Effector memory CD4-positive, alpha-beta T cell (primary cell): ENCODE results near the gene SLC35G2.

ENCODE experiments used
- DNase-seq, 3 donors: peaks; one replicate each; pipeline ENCODE4 v3.0.0-alpha.2; 2020
- H3K27ac ChIP-seq: 2 replicates; pipeline ENCODE4 v1.7.0; 2013; ENCODE audit warnings: mild to moderate bottlenecking, low read length, moderate library complexity; ENCODE audit not compliant: insufficient read depth, poor library complexity, severe bottlenecking
- H3K27me3 ChIP-seq: replicated peaks from 2 replicates; pipeline ENCODE4 v1.7.0; 2013; ENCODE audit warnings: mild to moderate bottlenecking, low read length; ENCODE audit not compliant: insufficient read depth, control insufficient read depth, poor library complexity, severe bottlenecking
- H3K36me3 ChIP-seq: 2 replicates; pipeline ENCODE4 v1.7.0; 2013; ENCODE audit warnings: mild to moderate bottlenecking, low read length, moderate library complexity; ENCODE audit not compliant: control insufficient read depth, insufficient read depth
- H3K4me1 ChIP-seq: 2 replicates; pipeline ENCODE4 v1.7.0; 2013; ENCODE audit warnings: low read length, mild to moderate bottlenecking; ENCODE audit not compliant: control insufficient read depth, insufficient read depth, poor library complexity, severe bottlenecking
- H3K4me3 ChIP-seq: 2 replicates; pipeline ENCODE4 v1.7.0; 2013; ENCODE audit warnings: low read length, low read depth, mild to moderate bottlenecking; ENCODE audit not compliant: insufficient read depth, poor library complexity, severe bottlenecking
- H3K9me3 ChIP-seq: 2 replicates; pipeline ENCODE4 v1.7.0; 2013; ENCODE audit warnings: mild to moderate bottlenecking, low read length, moderate library complexity; ENCODE audit not compliant: control insufficient read depth
- total RNA-seq, 3 donors: gene quantifications; one replicate each; lab custom pipeline; 2026; lab: John Stamatoyannopoulos, UW

SLC35G2 gene
- 0.35 to 1.1 (median 0.77) reads per million in 3 donors for total RNA-seq

GRCh38 chr3:136818769-136819391 is at the start of gene SLC35G2:
SLC35G2 (plus strand) TSS chr3:136819126; CDS start chr3:136854461, 35,335 bp downstream.
- Histone ChIP-seq H3K27me3 (peaks cover 13% of the 10 kb centered on the region), H3K27ac (no peak within 1 kb of the TSS), H3K36me3 (no peaks in the 10 kb centered on the region), H3K9me3 (no peaks in the 10 kb centered on the region), H3K4me3 (peak within 1 kb of the TSS; percentile 63), H3K4me1 (peaks cover 8% of the 10 kb centered on the region)
- DNase-seq = peak in 2 of 3 donors; percentile 2 to 8

GRCh38 chr3:136772709-136773108 is 46.2 kb upstream of the SLC35G2 start:
- no peak overlapping the region for H3K27ac ChIP-seq
- DNase-seq = no peak
- no peaks in the 10 kb centered on the region for H3K4me1 ChIP-seq
- H3K4me3 ChIP-seq = no peak overlapping the region
- H3K36me3 ChIP-seq = no peaks in the 10 kb centered on the region
- no peaks in the 10 kb centered on the region for H3K27me3 ChIP-seq
- H3K9me3 ChIP-seq = no peaks in the 10 kb centered on the region

- no peak for DNase-seq
- no peak overlapping the region for H3K4me3 ChIP-seq
- H3K9me3 ChIP-seq = no peaks in the 10 kb centered on the region
- H3K27ac ChIP-seq = no peak overlapping the region
- H3K4me1 ChIP-seq = no peaks in the 10 kb centered on the region
- H3K36me3 ChIP-seq = no peaks in the 10 kb centered on the region
- H3K27me3 ChIP-seq = no peaks in the 10 kb centered on the region
These were observed 40.1 kb upstream of the SLC35G2 start for GRCh38 chr3:136778865-136779264.

GRCh38 chr3:136780741-136781140 is 38.2 kb upstream of the SLC35G2 start:
- no peaks in the 10 kb centered on the region for H3K36me3 ChIP-seq
- H3K27me3 ChIP-seq = no peaks in the 10 kb centered on the region
- no peaks in the 10 kb centered on the region for H3K4me1 ChIP-seq
- no peak for DNase-seq
- H3K4me3 ChIP-seq = no peak overlapping the region
- no peak overlapping the region for H3K27ac ChIP-seq
- no peaks in the 10 kb centered on the region for H3K9me3 ChIP-seq

GRCh38 chr3:136783708-136784191 is 35.2 kb upstream of the SLC35G2 start:
- H3K4me3 ChIP-seq = no peak overlapping the region
- no peak for DNase-seq
- no peak overlapping the region for H3K27ac ChIP-seq
- H3K27me3 ChIP-seq = no peaks in the 10 kb centered on the region
- no peaks in the 10 kb centered on the region for H3K36me3 ChIP-seq
- H3K9me3 ChIP-seq = no peaks in the 10 kb centered on the region
- no peaks in the 10 kb centered on the region for H3K4me1 ChIP-seq

GRCh38 chr3:136787349-136787748 is 31.6 kb upstream of the SLC35G2 start:
- H3K4me3 ChIP-seq = no peak overlapping the region
- no peak overlapping the region for H3K27ac ChIP-seq
- H3K36me3 ChIP-seq = no peaks in the 10 kb centered on the region
- H3K4me1 ChIP-seq = no peaks in the 10 kb centered on the region
- DNase-seq = peak in 1 of 3 donors; percentile 8
- H3K27me3 ChIP-seq = no peaks in the 10 kb centered on the region
- no peaks in the 10 kb centered on the region for H3K9me3 ChIP-seq

- DNase-seq = no peak
- H3K27me3 ChIP-seq = no peaks in the 10 kb centered on the region
- no peaks in the 10 kb centered on the region for H3K36me3 ChIP-seq
- H3K27ac ChIP-seq = no peak overlapping the region
- H3K9me3 ChIP-seq = no peaks in the 10 kb centered on the region
- H3K4me1 ChIP-seq = no peaks in the 10 kb centered on the region
- H3K4me3 ChIP-seq = no peak overlapping the region
These were observed 30.8 kb upstream of the SLC35G2 start for GRCh38 chr3:136788154-136788553.

- no peaks in the 10 kb centered on the region for H3K4me1 ChIP-seq
These were observed 28.9 kb upstream of the SLC35G2 start for GRCh38 chr3:136789976-136790375.

GRCh38 chr3:136790786-136791185 is 28.1 kb upstream of the SLC35G2 start:
- Histone ChIP-seq H3K27ac (no peak overlapping the region), H3K4me1 (no peaks in the 10 kb centered on the region), H3K4me3 (no peak overlapping the region), H3K27me3 (no peaks in the 10 kb centered on the region), H3K9me3 (no peaks in the 10 kb centered on the region), H3K36me3 (no peaks in the 10 kb centered on the region)
- no peak for DNase-seq

More at GRCh38 chr3:136789976-136790375, 28.9 kb upstream of the SLC35G2 start:
- Histone ChIP-seq H3K27me3 (no peaks in the 10 kb centered on the region), H3K27ac (no peak overlapping the region), H3K4me3 (no peak overlapping the region), H3K9me3 (no peaks in the 10 kb centered on the region), H3K36me3 (no peaks in the 10 kb centered on the region)
- no peak for DNase-seq

- DNase-seq = no peak
- Histone ChIP-seq H3K9me3 (no peaks in the 10 kb centered on the region), H3K27ac (no peak overlapping the region), H3K4me3 (no peak overlapping the region), H3K4me1 (no peaks in the 10 kb centered on the region), H3K36me3 (no peaks in the 10 kb centered on the region), H3K27me3 (no peaks in the 10 kb centered on the region)
These were observed 26.2 kb upstream of the SLC35G2 start for GRCh38 chr3:136792556-136793330.
